Common myeloid progenitor, CD34-positive (primary cell): ENCODE results near the gene PAXX.

Source experiments
- CTCF ChIA-PET: fragments of 350-600 bp; sonication (Branson Sonifier 250); formaldehyde crosslinking; loops from one replicate; lab custom pipeline; 2021; ENCODE audit warnings: antibody characterized with exemption; lab: Charles Lee
- POLR2A ChIA-PET: fragments of 350-600 bp; sonication (Branson Sonifier 250); formaldehyde crosslinking; loops from one replicate; lab custom pipeline; 2021; ENCODE audit warnings: antibody characterized with exemption; lab: Charles Lee
- DNase-seq, 3 donors: peaks; one replicate each; pipeline versions ENCODE4 v3.0.0 to v3.0.0-alpha.2; 2013
- H3K27ac ChIP-seq, 2 experiments: 1 replicate in 1 of 2; 2 replicates in 1 of 2; pipeline ENCODE4 v1.7.0; 2013; ENCODE audit warnings: inconsistent platforms in 2 of 2, low read length in 2 of 2, mild to moderate bottlenecking in 2 of 2, low read depth in 1 of 2, moderate library complexity in 1 of 2; ENCODE audit not compliant: severe bottlenecking in 2 of 2, insufficient read depth in 1 of 2, poor library complexity in 1 of 2
- H3K27me3 ChIP-seq, 5 experiments: replicated peaks in 2 of 5; 1 replicate in 3 of 5; 2 replicates in 2 of 5; pipeline versions ENCODE4 v1.6.1 to v1.7.0; 2013; ENCODE audit warnings: low read length in 4 of 5, mild to moderate bottlenecking in 2 of 5, moderate library complexity in 2 of 5, inconsistent platforms in 1 of 5; ENCODE audit not compliant: insufficient read depth in 5 of 5, control insufficient read depth in 4 of 5
- H3K36me3 ChIP-seq, 4 experiments: 1 replicate in 2 of 4; 2 replicates in 2 of 4; pipeline versions ENCODE4 v1.6.1 to v1.7.0; 2013; ENCODE audit warnings: low read length in 3 of 4, control low read depth in 1 of 4, mild to moderate bottlenecking in 1 of 4; ENCODE audit not compliant: control insufficient read depth in 4 of 4, insufficient read depth in 4 of 4
- H3K4me1 ChIP-seq, 4 experiments: 1 replicate in 3 of 4; 2 replicates in 1 of 4; pipeline versions ENCODE4 v1.6.1 to v1.7.1; 2013; ENCODE audit warnings: low read length in 3 of 4, mild to moderate bottlenecking in 3 of 4, control low read depth in 1 of 4, inconsistent platforms in 1 of 4, moderate library complexity in 1 of 4; ENCODE audit not compliant: control insufficient read depth in 4 of 4, insufficient read depth in 4 of 4; ENCODE audit errors: control extremely low read depth in 1 of 4
- H3K4me3 ChIP-seq, 7 experiments: 1 replicate in 4 of 7; 2 replicates in 3 of 7; pipeline versions ENCODE4 v1.5.1 to v1.7.0; 2013; ENCODE audit warnings: mild to moderate bottlenecking in 7 of 7, low read length in 6 of 7, moderate library complexity in 6 of 7, inconsistent platforms in 2 of 7, low read depth in 2 of 7, control low read depth in 1 of 7; ENCODE audit not compliant: insufficient read depth in 4 of 7, control insufficient read depth in 1 of 7; ENCODE audit errors: extremely low read depth in 1 of 7
- H3K9me3 ChIP-seq, 5 experiments: 1 replicate in 4 of 5; 2 replicates in 1 of 5; pipeline versions ENCODE4 v1.6.1 to v1.7.1; 2013; ENCODE audit warnings: low read length in 4 of 5, mild to moderate bottlenecking in 2 of 5, inconsistent platforms in 1 of 5, low read depth in 1 of 5, moderate library complexity in 1 of 5; ENCODE audit not compliant: control insufficient read depth in 4 of 5, insufficient read depth in 2 of 5; ENCODE audit errors: control extremely low read depth in 1 of 5
- WGBS: methylation state at CpG from one replicate; pipeline ENCODE4 v1.1.5; 2013; ENCODE audit not compliant: insufficient coverage; 5-methylcytosine and 5-hydroxymethylcytosine counted together

Gene PAXX

GRCh38 chr9:136945333-136946227 is 46.6 kb upstream of the PAXX start:
- POLR2A ChIA-PET, result interaction anchor here (0.6 kb wide), 1 partner anchor 26 kb away, joined by 3 read pairs; no protein-coding TSS in a partner anchor
- Histone ChIP-seq H3K36me3 (peaks cover 0 to 26% (median 17%) of the 10 kb centered on the region in 4 experiments), H3K27ac (no peak overlapping the region), H3K4me3 (no peak overlapping the region), H3K9me3 (no peaks in the 10 kb centered on the region), H3K27me3 (no peaks in the 10 kb centered on the region), H3K4me1 (peaks cover 0 to 35% (median 31%) of the 10 kb centered on the region in 4 experiments)
- CTCF ChIA-PET, result interaction anchor here (1.0 to 5.7 kb wide), 7 partner anchors 8 to 102 kb away, joined by 3 to 61 read pairs (median 3); partner anchors contain the start of genes CLIC3 and FUT7
- DNase-seq, result no peak
- 91% methylated on average over 20 of the region's 30 CpGs for WGBS

DNA sequence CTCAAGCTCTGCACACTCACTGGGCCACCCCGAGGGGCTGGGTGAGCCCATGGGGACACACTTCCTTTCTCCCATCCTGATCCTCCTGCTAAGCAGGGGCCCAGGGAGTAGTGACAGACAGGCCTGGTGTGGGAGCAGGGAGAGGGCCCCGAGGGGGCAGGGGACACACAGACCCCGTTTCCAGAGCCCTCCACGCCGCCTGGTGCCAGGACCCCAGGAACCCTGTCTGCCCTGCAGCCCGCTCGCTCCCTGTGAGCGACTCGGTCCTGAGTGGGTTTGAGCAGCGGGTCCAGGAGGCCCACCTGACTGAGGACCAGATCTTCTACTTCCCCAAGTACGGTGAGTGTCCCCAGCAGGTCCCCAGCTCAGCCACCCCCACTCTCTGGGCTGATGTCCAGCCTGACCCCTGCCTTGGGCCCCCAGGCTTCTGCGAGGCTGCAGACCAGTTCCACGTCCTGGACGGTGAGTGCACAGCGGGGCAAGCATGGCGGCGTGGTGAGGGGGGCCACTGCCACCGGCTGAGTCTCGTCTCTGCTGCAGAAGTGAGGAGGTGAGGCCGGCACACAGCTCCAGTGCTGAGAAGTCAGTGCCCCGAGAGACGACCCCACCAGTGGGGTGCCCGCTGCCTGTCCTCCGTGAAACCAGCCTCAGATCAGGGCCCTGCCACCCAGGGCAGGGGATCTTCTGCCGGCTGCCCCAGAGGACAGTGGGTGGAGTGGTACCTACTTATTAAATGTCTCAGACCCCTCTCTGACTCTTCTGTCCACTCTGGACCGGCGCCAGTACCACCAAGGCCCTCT is 45.8 kb upstream of the PAXX start:
- Histone ChIP-seq H3K4me1 (peaks cover 0 to 36% (median 32%) of the 10 kb centered on the region in 4 experiments), H3K27ac (no peak overlapping the region), H3K27me3 (no peaks in the 10 kb centered on the region), H3K9me3 (no peaks in the 10 kb centered on the region), H3K4me3 (no peak overlapping the region), H3K36me3 (peaks cover 0 to 17% (median 10%) of the 10 kb centered on the region in 4 experiments)
- no peak for DNase-seq
- ChIA-PET POLR2A (no interaction called here), CTCF (interaction anchor here (1.0 to 5.7 kb wide), 8 partner anchors 9 to 89 kb away, joined by 3 to 61 read pairs (median 12); partner anchors contain the start of genes CLIC3 and FUT7)
- WGBS, result 89% methylated on average over 25 of the region's 27 CpGs

GRCh38 chr9:136947028-136947891 is 45.0 kb upstream of the PAXX start:
- CTCF ChIA-PET, result interaction anchor here (0.6 to 5.7 kb wide), 14 partner anchors 28 to 160 kb away, joined by 3 to 61 read pairs (median 6); partner anchors contain the start of genes AJM1, CLIC3, FUT7 and SAPCD2

DNA sequence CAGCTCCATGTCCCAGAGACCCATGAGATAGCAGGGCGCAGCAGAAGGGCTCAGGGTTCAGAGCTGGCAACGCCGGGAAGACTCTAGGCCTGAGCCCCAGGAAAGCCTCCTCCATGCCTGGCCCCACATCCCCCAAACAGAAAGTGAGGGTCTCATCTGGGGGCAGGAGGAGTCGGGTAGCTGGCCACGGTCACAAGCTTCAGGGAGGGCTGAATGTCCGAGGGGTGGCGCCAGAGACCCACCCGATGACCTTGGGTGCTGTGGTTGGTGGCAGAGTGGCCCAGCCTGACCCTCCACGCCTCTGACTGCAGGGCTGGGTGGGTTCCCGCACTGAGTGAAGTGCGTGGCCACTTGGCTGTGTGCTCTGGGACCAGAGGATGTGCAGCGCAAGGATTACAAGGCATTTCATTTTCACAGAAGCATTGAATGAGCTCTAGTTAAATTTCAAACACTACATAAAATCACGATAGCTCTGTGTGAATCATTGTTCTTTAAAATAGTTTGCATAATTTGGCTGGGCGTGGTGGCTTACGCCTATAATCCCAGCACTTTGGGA is 44.2 kb upstream of the PAXX start:
- WGBS, result 51% methylated on average over 12 of the region's 15 CpGs
- H3K27ac ChIP-seq, result no peak overlapping the region
- no peak overlapping the region for H3K4me3 ChIP-seq
- no peaks in the 10 kb centered on the region for H3K9me3 ChIP-seq
- CTCF ChIA-PET, result interaction anchor here (0.6 to 5.7 kb wide), 14 partner anchors 27 to 161 kb away, joined by 3 to 61 read pairs (median 6); partner anchors contain the start of genes AJM1, CLIC3, FUT7 and SAPCD2
- H3K36me3 ChIP-seq, result peaks cover 0 to 2% (median under 1%) of the 10 kb centered on the region in 4 experiments
- POLR2A ChIA-PET, result interaction anchor here (1.0 kb wide), 1 partner anchor 87 kb away, joined by 3 read pairs; no protein-coding TSS in a partner anchor
- H3K4me1 ChIP-seq, result peaks cover 0 to 34% (median 28%) of the 10 kb centered on the region in 4 experiments
- peak; percentile 16 to 26 (median 25) for DNase-seq
- no peaks in the 10 kb centered on the region for H3K27me3 ChIP-seq

More at GRCh38 chr9:136947028-136947891, 45.0 kb upstream of the PAXX start:
- Histone ChIP-seq H3K27ac (no peak overlapping the region), H3K36me3 (peaks cover 0 to 9% (median 4%) of the 10 kb centered on the region in 4 experiments), H3K4me1 (peaks cover 0 to 36% (median 32%) of the 10 kb centered on the region in 4 experiments), H3K9me3 (no peaks in the 10 kb centered on the region), H3K27me3 (no peaks in the 10 kb centered on the region), H3K4me3 (no peak overlapping the region)
- WGBS, result 89% methylated on average over 18 of the region's 26 CpGs
- POLR2A ChIA-PET, result interaction anchor here (0.6 to 1.0 kb wide), 2 partner anchors 12 to 88 kb away, joined by 3 read pairs; no protein-coding TSS in a partner anchor
- no peak for DNase-seq

- Histone ChIP-seq H3K4me3 (peak overlapping the region; percentile 29 to 73 (median 68)), H3K27me3 (no peaks in the 10 kb centered on the region), H3K36me3 (no peaks in the 10 kb centered on the region), H3K9me3 (no peaks in the 10 kb centered on the region), H3K4me1 (peaks cover 0 to 26% (median 20%) of the 10 kb centered on the region in 4 experiments), H3K27ac (peak overlapping the region; percentile 46 to 84)
- WGBS, result 17% methylated on average over 17 of the region's 22 CpGs
- ChIA-PET POLR2A (no interaction called here), CTCF (interaction anchor here (2.0 to 5.7 kb wide), 4 partner anchors 52 to 86 kb away, joined by 6 to 61 read pairs (median 22); partner anchors contain the start of gene FUT7)
- DNase-seq, result no peak
Measured at GRCh38 chr9:136949239-136949816, 42.9 kb upstream of the PAXX start.
